ENCODE measurements around the gene PIAS1.

DNA sequence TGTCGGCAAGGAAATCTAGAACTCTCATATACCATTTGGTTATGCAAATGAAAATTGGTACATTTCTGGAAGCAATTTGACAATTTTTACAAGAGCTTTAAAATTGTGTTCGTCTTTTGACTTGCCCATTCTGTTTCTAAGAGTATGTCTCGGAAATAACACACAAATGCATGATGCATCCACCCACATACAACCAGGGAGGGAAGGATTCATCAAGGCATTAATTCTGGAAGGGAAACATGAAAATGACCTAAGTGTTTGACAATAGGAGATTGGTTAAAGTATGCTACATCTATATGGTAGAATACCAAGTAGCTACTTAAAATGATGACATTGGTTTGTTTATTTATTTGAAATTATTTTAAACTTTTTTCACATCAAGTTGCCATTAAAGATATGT lies 58.6 kb downstream of the PIAS1 start:
- TF ChIP-seq CTCF (conservative IDR thresholded peaks at IDR 0.05; ENCODE audit: low read length): no peak
- no peak for TF ChIP-seq EZH2phosphoT487 (IDR thresholded peaks at IDR 0.05; ENCODE audit: borderline replicate concordance, low read depth, low read length)
